ENCODE results near the gene SAMD4B.

The SAMD4B gene

DNA sequence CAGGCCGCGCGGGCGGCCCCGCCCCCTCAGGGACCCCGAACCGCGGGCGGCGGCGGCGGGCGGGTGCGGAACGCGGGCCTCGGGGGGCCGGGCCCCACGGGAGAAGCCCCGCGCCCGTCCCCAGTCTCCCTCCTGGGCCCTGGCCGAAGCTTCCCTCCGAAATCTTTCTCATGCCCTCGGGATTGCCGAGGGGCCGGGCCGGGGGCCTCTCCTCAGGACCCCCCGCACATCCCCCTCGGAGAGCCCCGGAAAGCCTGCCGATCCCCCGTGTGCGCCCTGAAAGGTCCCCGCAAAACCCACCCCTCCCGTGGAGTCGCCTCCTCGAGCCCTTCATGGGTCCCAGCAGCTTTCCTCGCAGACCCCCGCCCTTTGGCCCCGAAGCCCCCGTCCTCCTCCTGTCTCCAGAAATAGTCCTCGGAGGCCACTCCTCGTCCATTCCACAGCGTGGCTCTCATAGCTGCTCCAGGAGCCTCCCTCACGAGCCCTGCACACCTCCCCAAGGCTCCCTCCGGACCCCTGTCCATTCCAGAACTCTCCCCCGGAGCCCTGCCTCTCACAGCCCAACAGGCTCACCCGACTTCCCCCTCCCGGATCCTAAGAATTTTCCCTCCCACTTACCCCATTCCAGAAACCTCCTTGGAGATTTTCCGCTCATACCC is 555 bp downstream of the SAMD4B start:
- peaks cover 3% of the 10 kb centered on the region; the same call in 1 of the 2 replicates for H3K4me1 ChIP-seq (ENCODE audit: insufficient read depth, low read length)
- peak overlapping the region; percentile 91 for H3K4me3 ChIP-seq (ENCODE audit: low read length)
- no peaks in the 10 kb centered on the region for H3K27me3 ChIP-seq (ENCODE audit: insufficient read depth, low read length)
- H3K36me3 ChIP-seq (ENCODE audit: insufficient read depth, low read depth, low read length) = peaks cover 13% of the 10 kb centered on the region; the same call in 1 of the 2 replicates
- no peak overlapping the region for H3K27ac ChIP-seq (ENCODE audit: low read length)
- peak overlapping the region; percentile 87; the same call in 1 of the 2 replicates for H3K9ac ChIP-seq (ENCODE audit: low read depth, low read length)
- H3K9me3 ChIP-seq (ENCODE audit: insufficient read depth, low read depth, low read length) = no peaks in the 10 kb centered on the region

DNA sequence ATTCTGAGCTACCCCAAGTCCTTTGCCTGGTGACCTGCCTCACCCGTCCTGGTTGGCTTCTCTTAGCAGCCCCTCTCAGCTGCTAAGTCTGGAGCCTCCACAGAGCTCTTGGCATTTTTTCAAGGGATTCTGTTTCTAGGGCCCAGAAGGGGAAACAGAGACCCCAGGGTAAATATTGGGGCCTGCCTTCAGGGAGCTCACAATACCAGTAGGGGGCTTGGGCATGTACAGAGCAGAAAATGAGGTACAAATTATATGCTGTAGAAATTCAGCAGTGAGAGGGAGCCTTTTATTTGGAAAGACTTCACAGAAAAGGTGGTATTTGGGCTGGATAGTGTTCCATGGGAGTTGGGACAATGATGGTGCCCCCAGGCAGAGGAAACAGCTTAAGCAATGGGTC is 3.7 kb downstream of the SAMD4B start:
- Histone ChIP-seq H3K4me3 (ENCODE audit: low read length) (no peak overlapping the region), H3K36me3 (ENCODE audit: insufficient read depth, low read depth, low read length) (peaks cover 36% of the 10 kb centered on the region), H3K27ac (ENCODE audit: low read length) (no peak overlapping the region), H3K27me3 (ENCODE audit: insufficient read depth, low read length) (no peaks in the 10 kb centered on the region), H3K4me1 (ENCODE audit: insufficient read depth, low read length) (peaks cover 3% of the 10 kb centered on the region; the same call in 1 of the 2 replicates), H3K9ac (ENCODE audit: low read depth, low read length) (no peak overlapping the region), H3K9me3 (ENCODE audit: insufficient read depth, low read depth, low read length) (no peaks in the 10 kb centered on the region)

DNA sequence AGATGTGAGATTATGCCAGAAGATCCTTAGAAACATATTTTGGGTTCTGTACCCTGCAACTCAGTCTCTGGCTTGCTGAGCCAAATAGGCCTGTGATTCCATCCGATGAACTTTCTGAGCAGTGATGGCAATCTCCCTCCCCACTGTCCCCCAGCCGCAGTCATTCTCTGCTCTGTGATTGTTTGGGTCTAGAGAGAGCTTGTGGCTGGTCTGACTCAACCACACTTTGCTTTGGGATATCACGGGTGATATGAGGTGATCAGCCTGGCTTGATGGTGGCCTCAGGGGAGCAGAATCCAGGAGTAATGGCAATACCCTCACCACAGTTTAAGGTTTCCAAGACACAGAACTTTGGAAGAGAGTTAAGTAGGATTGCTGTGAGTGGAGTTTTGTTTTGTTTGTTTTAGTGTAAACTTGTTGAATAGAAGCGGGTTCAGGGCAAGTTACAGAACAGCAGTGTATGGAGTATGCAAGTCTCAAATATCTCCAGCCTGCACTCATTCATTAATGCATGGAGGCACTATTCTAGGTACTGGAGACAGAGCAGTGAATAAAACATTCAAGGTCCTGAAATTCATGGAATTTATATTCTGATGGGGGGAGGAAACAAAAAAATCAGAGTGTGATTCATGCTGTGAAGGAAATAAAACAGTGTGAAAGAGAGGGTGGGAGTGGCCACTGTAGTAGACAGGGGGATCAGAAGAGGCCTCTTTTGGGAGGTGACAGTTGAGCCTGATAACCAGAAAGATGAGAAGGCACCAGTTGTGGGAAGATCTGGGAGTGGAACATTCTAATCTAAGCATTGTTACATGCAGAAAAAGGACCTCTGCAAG is 5.3 kb downstream of the SAMD4B start:
- no peak overlapping the region for H3K27ac ChIP-seq (ENCODE audit: low read length)
- peaks cover 3% of the 10 kb centered on the region; the same call in 1 of the 2 replicates for H3K4me1 ChIP-seq (ENCODE audit: insufficient read depth, low read length)
- H3K9me3 ChIP-seq (ENCODE audit: insufficient read depth, low read depth, low read length) = no peaks in the 10 kb centered on the region
- no peak overlapping the region for H3K9ac ChIP-seq (ENCODE audit: low read depth, low read length)
- no peaks in the 10 kb centered on the region for H3K27me3 ChIP-seq (ENCODE audit: insufficient read depth, low read length)
- no peak overlapping the region for H3K4me3 ChIP-seq (ENCODE audit: low read length)
- peaks cover 47% of the 10 kb centered on the region for H3K36me3 ChIP-seq (ENCODE audit: insufficient read depth, low read depth, low read length)

DNA sequence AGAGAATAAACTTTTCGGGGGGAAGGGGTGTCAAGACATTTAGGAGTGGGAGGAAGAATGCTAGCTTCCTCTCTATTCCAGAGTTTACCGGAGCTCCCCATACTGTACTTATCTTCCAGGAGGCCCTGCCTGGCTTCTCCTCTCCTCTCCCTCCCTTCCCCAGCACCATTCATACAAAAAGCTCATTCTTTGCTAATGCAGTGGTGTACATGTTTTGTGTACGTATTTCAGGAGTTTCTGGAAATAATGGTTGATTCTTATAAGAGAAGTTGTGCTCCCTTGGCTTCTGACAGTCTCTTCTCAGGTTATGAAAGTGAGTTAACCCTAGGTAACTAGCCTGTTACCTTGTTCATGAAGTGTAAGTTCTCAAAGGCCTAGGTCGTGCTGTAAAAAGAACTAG is 7.1 kb downstream of the SAMD4B start:
- no peaks in the 10 kb centered on the region for H3K4me1 ChIP-seq (ENCODE audit: insufficient read depth, low read length)
- no peak overlapping the region for H3K9ac ChIP-seq (ENCODE audit: low read depth, low read length)
- H3K9me3 ChIP-seq (ENCODE audit: insufficient read depth, low read depth, low read length) = no peaks in the 10 kb centered on the region
- H3K4me3 ChIP-seq (ENCODE audit: low read length) = no peak overlapping the region
- H3K27ac ChIP-seq (ENCODE audit: low read length) = no peak overlapping the region
- H3K36me3 ChIP-seq (ENCODE audit: insufficient read depth, low read depth, low read length) = peaks cover 60% of the 10 kb centered on the region
- no peaks in the 10 kb centered on the region for H3K27me3 ChIP-seq (ENCODE audit: insufficient read depth, low read length)

DNA sequence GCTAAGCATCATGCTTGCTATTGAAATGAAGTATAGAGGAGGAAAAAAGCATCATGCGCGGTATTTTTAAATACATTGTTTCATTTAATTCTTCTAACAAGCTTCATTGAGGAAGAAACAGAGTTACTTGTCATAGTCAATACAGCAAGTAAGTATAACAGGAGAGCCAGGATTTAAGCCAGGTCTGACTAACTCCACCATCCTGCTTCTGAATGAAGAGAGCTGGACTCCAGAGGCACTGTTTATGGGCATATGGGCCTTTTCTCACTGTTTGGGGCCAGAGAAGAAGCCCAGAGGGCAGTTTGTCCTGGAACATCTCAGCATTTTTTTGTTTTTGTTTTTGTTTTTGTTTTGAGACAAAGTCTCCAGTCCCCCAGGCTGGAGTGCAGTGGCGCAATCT is 7.9 kb downstream of the SAMD4B start:
- Histone ChIP-seq H3K9ac (ENCODE audit: low read depth, low read length) (no peak overlapping the region), H3K27ac (ENCODE audit: low read length) (no peak overlapping the region), H3K36me3 (ENCODE audit: insufficient read depth, low read depth, low read length) (peaks cover 66% of the 10 kb centered on the region), H3K4me1 (ENCODE audit: insufficient read depth, low read length) (no peaks in the 10 kb centered on the region), H3K9me3 (ENCODE audit: insufficient read depth, low read depth, low read length) (no peaks in the 10 kb centered on the region), H3K27me3 (ENCODE audit: insufficient read depth, low read length) (no peaks in the 10 kb centered on the region), H3K4me3 (ENCODE audit: low read length) (no peak overlapping the region)

DNA sequence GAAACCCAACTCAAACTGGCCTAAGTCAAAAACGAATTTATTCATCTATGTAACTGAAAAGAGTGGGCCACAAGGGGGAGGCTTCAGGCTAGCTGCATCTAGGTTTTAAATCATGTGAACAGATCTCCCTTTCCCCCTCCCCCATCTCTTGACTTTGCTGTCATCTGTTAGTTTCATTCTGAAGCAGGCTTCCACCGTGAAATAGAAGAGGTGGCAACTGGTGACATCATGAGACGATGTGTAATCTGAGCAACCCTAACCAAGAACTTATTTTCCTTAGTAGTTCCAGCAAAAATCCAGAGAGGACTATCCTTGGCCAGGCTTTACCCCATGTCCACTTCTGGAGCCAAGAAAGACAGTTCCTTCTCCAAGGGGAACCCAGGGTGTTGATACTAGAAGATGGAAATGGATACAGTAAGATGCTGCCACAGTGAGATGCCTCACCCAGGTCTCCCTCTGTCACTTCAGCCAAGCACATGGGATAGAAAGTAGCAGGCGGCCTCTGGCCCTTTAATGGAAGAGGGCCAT is 9.4 kb downstream of the SAMD4B start:
- H3K4me3 ChIP-seq (ENCODE audit: low read length) = no peak overlapping the region
- no peak overlapping the region for H3K27ac ChIP-seq (ENCODE audit: low read length)

DNA sequence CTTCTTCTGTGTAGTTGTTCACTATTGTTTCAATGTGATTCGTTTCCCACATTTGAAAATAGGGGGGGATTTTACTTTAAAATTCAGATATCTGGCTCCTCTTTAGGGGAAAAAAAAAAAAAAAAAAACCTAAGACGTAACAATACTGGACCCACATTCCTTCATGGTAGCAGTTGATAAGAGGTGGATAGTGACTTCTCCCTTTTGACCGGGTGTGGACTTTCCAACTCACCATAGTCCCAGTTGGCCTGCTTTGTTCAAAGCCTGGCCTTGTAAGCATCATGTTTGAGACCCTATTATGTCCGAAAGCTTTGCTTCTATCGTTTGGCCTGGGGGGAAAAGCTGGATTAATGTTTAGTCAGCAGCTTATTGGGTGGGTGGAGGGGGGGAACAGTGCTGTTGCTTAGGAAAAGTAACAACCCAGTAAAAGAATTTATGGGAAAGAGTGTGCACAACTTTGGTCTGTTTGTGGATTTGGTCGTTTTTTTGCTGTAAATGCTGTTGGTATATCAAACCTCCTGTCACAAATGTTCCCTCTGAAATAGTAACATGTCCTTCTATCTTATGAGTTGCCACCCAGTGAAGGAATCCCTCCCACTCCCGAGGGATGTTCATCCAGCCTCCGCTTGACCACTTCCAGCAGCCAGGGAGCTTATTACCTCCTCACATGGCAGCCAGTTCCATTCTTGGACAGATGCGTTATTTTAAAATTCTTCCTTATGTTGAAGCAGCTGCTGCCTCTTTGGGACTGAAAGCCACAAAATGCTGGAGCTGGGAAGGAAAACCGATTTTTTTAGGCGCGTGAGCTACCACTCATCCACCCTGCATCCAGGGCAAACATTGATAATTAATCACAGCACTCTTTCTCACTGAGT is 10.4 kb downstream of the SAMD4B start:
- H3K4me1 ChIP-seq (ENCODE audit: insufficient read depth, low read length) = no peaks in the 10 kb centered on the region
- H3K36me3 ChIP-seq (ENCODE audit: insufficient read depth, low read depth, low read length) = peaks cover 81% of the 10 kb centered on the region
- H3K27ac ChIP-seq (ENCODE audit: low read length) = no peak overlapping the region
- no peaks in the 10 kb centered on the region for H3K9me3 ChIP-seq (ENCODE audit: insufficient read depth, low read depth, low read length)
- H3K4me3 ChIP-seq (ENCODE audit: low read length) = no peak overlapping the region
- no peak overlapping the region for H3K9ac ChIP-seq (ENCODE audit: low read depth, low read length)
- H3K27me3 ChIP-seq (ENCODE audit: insufficient read depth, low read length) = no peaks in the 10 kb centered on the region

More for the DNA sequence above, 9.4 kb downstream of the SAMD4B start:
- H3K9ac ChIP-seq (ENCODE audit: low read depth, low read length) = no peak overlapping the region
- no peaks in the 10 kb centered on the region for H3K4me1 ChIP-seq (ENCODE audit: insufficient read depth, low read length)
- H3K9me3 ChIP-seq (ENCODE audit: insufficient read depth, low read depth, low read length) = no peaks in the 10 kb centered on the region
- H3K27me3 ChIP-seq (ENCODE audit: insufficient read depth, low read length) = no peaks in the 10 kb centered on the region
- H3K36me3 ChIP-seq (ENCODE audit: insufficient read depth, low read depth, low read length) = peaks cover 71% of the 10 kb centered on the region

DNA sequence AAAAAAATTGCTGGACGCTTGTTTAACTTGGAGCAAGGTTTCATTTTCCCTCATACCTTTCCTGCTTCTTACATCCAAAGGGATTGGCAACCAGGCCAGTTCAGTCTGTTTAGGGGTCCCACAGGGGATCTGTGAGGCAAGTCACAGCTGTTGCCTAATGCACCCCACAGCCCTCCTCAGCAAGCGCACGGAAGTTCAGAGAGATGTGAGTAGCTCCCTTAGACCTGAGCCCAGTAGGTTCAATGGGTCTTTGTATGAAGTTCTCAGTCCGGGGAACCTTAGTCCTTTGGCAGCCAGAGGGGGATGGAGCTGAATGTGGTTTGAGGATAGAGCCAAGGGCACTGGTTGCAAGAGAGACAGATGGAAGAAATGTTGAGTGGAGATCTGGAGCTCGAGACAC is 13.0 kb downstream of the SAMD4B start:
- no peak overlapping the region for H3K27ac ChIP-seq (ENCODE audit: low read length)
- no peak overlapping the region for H3K9ac ChIP-seq (ENCODE audit: low read depth, low read length)
- no peak overlapping the region for H3K4me3 ChIP-seq (ENCODE audit: low read length)
- no peaks in the 10 kb centered on the region for H3K4me1 ChIP-seq (ENCODE audit: insufficient read depth, low read length)
- no peaks in the 10 kb centered on the region for H3K27me3 ChIP-seq (ENCODE audit: insufficient read depth, low read length)
- peaks cover 81% of the 10 kb centered on the region for H3K36me3 ChIP-seq (ENCODE audit: insufficient read depth, low read depth, low read length)
- H3K9me3 ChIP-seq (ENCODE audit: insufficient read depth, low read depth, low read length) = no peaks in the 10 kb centered on the region

DNA sequence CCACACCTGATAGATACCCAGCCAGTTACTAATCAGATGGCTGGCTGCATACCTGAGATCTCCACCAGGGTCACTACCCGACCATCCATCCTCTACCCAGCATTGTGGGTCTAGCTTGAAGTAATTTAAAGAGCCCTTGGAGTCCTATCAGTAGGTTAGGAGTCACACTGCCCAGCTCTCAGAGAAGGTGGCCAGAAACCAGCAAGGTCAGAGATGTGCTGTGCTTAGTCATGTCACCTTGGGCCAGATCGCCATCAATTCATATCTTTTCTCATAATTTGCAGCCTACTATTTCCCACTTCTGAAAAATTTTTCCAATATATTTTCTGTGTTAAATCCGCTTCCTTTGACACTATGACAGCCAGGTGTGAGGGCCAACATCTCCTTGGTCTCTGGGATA is 13.9 kb downstream of the SAMD4B start:
- Histone ChIP-seq H3K4me3 (ENCODE audit: low read length) (no peak overlapping the region), H3K4me1 (ENCODE audit: insufficient read depth, low read length) (no peaks in the 10 kb centered on the region), H3K27me3 (ENCODE audit: insufficient read depth, low read length) (no peaks in the 10 kb centered on the region), H3K9ac (ENCODE audit: low read depth, low read length) (no peak overlapping the region), H3K27ac (ENCODE audit: low read length) (no peak overlapping the region), H3K9me3 (ENCODE audit: insufficient read depth, low read depth, low read length) (no peaks in the 10 kb centered on the region), H3K36me3 (ENCODE audit: insufficient read depth, low read depth, low read length) (peaks cover 89% of the 10 kb centered on the region)

DNA sequence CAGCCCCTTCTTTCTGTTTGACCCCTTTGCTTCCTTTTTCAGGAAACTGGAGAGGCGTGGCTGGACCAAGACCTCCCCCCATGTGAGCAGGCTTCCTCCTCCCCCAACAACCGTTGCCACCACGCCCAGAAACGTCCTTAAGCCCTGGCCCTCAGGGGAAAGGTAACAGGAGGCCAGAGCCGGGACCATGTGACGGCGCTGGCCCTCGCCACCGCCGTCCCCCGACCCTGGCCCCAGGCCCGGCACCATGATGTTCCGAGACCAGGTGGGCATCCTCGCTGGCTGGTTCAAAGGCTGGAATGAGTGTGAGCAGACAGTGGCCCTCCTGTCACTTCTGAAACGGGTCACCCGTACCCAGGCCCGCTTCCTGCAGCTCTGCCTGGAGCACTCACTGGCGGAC is 14.4 kb downstream of the SAMD4B start:
- Histone ChIP-seq H3K36me3 (ENCODE audit: insufficient read depth, low read depth, low read length) (peaks cover 88% of the 10 kb centered on the region), H3K27me3 (ENCODE audit: insufficient read depth, low read length) (no peaks in the 10 kb centered on the region), H3K9ac (ENCODE audit: low read depth, low read length) (no peak overlapping the region), H3K4me3 (ENCODE audit: low read length) (no peak overlapping the region), H3K27ac (ENCODE audit: low read length) (no peak overlapping the region), H3K9me3 (ENCODE audit: insufficient read depth, low read depth, low read length) (no peaks in the 10 kb centered on the region), H3K4me1 (ENCODE audit: insufficient read depth, low read length) (no peaks in the 10 kb centered on the region)

DNA sequence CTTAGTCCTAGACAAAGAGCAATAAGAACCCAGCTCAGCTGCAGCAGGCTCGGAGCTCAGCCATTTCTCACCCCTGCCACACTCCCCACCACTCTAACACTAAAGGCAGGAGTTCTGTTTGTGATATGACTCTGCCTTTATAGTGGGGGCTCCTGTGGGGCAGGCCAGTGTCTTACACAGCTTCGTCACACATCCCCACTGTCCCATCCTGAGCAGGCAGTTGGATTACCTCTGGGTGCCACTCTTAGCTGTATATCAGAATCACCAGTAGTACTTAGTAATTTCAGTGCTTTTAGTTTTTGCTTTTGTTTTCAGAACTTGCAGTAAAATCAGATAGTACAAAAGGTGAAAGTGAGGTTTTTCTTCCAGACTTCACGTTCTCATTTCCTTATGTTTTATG is 16.8 kb downstream of the SAMD4B start:
- H3K36me3 ChIP-seq (ENCODE audit: insufficient read depth, low read depth, low read length) = peaks cover 87% of the 10 kb centered on the region
- H3K4me3 ChIP-seq (ENCODE audit: low read length) = no peak overlapping the region
- H3K4me1 ChIP-seq (ENCODE audit: insufficient read depth, low read length) = no peaks in the 10 kb centered on the region
- H3K27me3 ChIP-seq (ENCODE audit: insufficient read depth, low read length) = no peaks in the 10 kb centered on the region
- H3K27ac ChIP-seq (ENCODE audit: low read length) = no peak overlapping the region
- H3K9me3 ChIP-seq (ENCODE audit: insufficient read depth, low read depth, low read length) = no peaks in the 10 kb centered on the region
- H3K9ac ChIP-seq (ENCODE audit: low read depth, low read length) = no peak overlapping the region

Measured in iPS-20b (cell line).